Lung (tissue), 16 donors: ENCODE measurements around the gene MBIP. TPM values are rescaled to one million over a fixed set of nuclear protein-coding genes. Genes with fewer than 3 reads are reported as not detected.

ENCODE experiments used
- ATAC-seq: fragments of 200-7000 bp; cut with Tn5 transposase; one replicate; pipeline ENCODE4 v1.9.1; 2020; ENCODE audit warnings: moderate number of reproducible peaks; ENCODE audit not compliant: insufficient read depth, low FRiP score
- DNase-seq, 3 donors: peaks; one replicate each; pipeline ENCODE4 v3.0.0-alpha.2; 2013 to 2017
- H3K27ac ChIP-seq, 2 donors: one replicate each; pipeline ENCODE4 v1.5.1; 2013; ENCODE audit warnings: mild to moderate bottlenecking in 2 of 2, moderate library complexity in 2 of 2, control low read depth in 1 of 2, inconsistent platforms in 1 of 2, low read depth in 1 of 2, low read length in 1 of 2
- H3K27me3 ChIP-seq, 3 donors: one replicate each; pipeline ENCODE4 v1.5.1; 2013; ENCODE audit warnings: low read length in 2 of 3; ENCODE audit not compliant: control insufficient read depth in 3 of 3, insufficient read depth in 3 of 3
- H3K36me3 ChIP-seq, 4 donors: one replicate each; pipeline ENCODE4 v1.5.1; 2013; ENCODE audit warnings: low read length in 4 of 4, mild to moderate bottlenecking in 1 of 4, moderate library complexity in 1 of 4; ENCODE audit not compliant: control insufficient read depth in 4 of 4, insufficient read depth in 4 of 4
- H3K4me1 ChIP-seq, 5 donors: one replicate each; pipeline ENCODE4 v1.5.1; 2013; ENCODE audit warnings: low read length in 5 of 5, mild to moderate bottlenecking in 2 of 5, moderate library complexity in 1 of 5; ENCODE audit not compliant: control insufficient read depth in 5 of 5, insufficient read depth in 5 of 5
- H3K4me3 ChIP-seq: one replicate; pipeline ENCODE4 v1.5.1; 2013; ENCODE audit warnings: mild to moderate bottlenecking, control low read depth, moderate library complexity
- H3K9ac ChIP-seq, 2 donors: one replicate each; pipeline ENCODE4 v1.5.1; 2013; ENCODE audit warnings: low read length in 2 of 2, control low read depth in 1 of 2; ENCODE audit not compliant: insufficient read depth in 1 of 2
- H3K9me3 ChIP-seq, 4 donors: one replicate each; pipeline ENCODE4 v1.5.1; 2013; ENCODE audit warnings: low read length in 3 of 4, mild to moderate bottlenecking in 1 of 4, moderate library complexity in 1 of 4; ENCODE audit not compliant: control insufficient read depth in 4 of 4, insufficient read depth in 3 of 4
- WGBS, 2 donors: extraction: QIAGEN DNeasy Blood & Tissue Kit; methylation state at CpG; one replicate each; pipeline ENCODE4 v1.1.7; 2013; 5-methylcytosine and 5-hydroxymethylcytosine counted together
- long read RNA-seq, 5 donors: transcript quantifications; one replicate each; lab custom pipeline, GENCODE V29; 2026
- polyA plus RNA-seq, 2 donors: library from polyadenylated mRNA; stranded (reverse); fragments of 200-250 nt; gene quantifications; one replicate each; pipeline ENCODE4 v1.2.1, GENCODE V29; 2013
- total RNA-seq, 2 donors: library from RNA; depleted of rRNA in 1 of 2; stranded (reverse); fragments of >200 nt in 1 of 2; gene quantifications; one replicate each; pipeline ENCODE4 v1.2.1, GENCODE V29; 2014 to 2021
- TF ChIP-seq, protein P1 (sequence below): IDR thresholded peaks from 2 replicates; pipeline ENCODE4 v1.5.1; 2012; ENCODE audit warnings: mild to moderate bottlenecking; ENCODE audit errors: control extremely low read depth, extremely low read depth
- donor health status: control.
- donor health status: control.
- donor health status: Bipolar disorder and iron deficiency.
- donor health status: healthy.
- donor health status: DM: yes; HTN: yes; CAD: no.

MBIP gene, protein sequence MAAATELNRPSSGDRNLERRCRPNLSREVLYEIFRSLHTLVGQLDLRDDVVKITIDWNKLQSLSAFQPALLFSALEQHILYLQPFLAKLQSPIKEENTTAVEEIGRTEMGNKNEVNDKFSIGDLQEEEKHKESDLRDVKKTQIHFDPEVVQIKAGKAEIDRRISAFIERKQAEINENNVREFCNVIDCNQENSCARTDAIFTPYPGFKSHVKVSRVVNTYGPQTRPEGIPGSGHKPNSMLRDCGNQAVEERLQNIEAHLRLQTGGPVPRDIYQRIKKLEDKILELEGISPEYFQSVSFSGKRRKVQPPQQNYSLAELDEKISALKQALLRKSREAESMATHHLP
- 100 to 1,000 TPM in 1 of 2 donors, 10 to 100 TPM in 1; 80.4 to 484 TPM for total RNA-seq
- 10 to 100 TPM; 32.5 to 88.2 TPM for polyA plus RNA-seq
- long read RNA-seq, donor 1, transcript MBIP-203 (9 exons, 1,648 nt) = major isoform, 35 of 46 reads
- long read RNA-seq, donor 1, partial matches to known transcripts = 0 of 46 reads
- long read RNA-seq, donor 1, other reads (novel, unspliced or antisense) = 0 of 46 reads
- long read RNA-seq, donor 2, transcript MBIP-203 (9 exons, 1,648 nt) = major isoform, 12 of 15 reads
- long read RNA-seq, donor 2, partial matches to known transcripts = 0 of 15 reads
- long read RNA-seq, donor 2, other reads (novel, unspliced or antisense) = 0 of 15 reads
- long read RNA-seq, donor 3, transcript MBIP-206 (2 exons, 310 nt) = minor isoform, 5 of 34 reads
- long read RNA-seq, donor 3, transcript MBIP-203 (9 exons, 1,648 nt) = major isoform, 21 of 34 reads
- long read RNA-seq, donor 3, partial matches to known transcripts = 0 of 34 reads
- long read RNA-seq, donor 3, other reads (novel, unspliced or antisense) = 0 of 34 reads
- long read RNA-seq, donor 4, partial matches to known transcripts = 0 of 6 reads
- long read RNA-seq, donor 4, other reads (novel, unspliced or antisense) = 0 of 6 reads
- long read RNA-seq, donor 5, transcript MBIP-206 (2 exons, 310 nt) = minor isoform, 5 of 92 reads
- long read RNA-seq, donor 5, transcript MBIP-203 (9 exons, 1,648 nt) = major isoform, 50 of 92 reads
- long read RNA-seq, donor 5, partial matches to known transcripts = 27 of 92 reads
- long read RNA-seq, donor 5, other reads (novel, unspliced or antisense) = 0 of 92 reads

DNA sequence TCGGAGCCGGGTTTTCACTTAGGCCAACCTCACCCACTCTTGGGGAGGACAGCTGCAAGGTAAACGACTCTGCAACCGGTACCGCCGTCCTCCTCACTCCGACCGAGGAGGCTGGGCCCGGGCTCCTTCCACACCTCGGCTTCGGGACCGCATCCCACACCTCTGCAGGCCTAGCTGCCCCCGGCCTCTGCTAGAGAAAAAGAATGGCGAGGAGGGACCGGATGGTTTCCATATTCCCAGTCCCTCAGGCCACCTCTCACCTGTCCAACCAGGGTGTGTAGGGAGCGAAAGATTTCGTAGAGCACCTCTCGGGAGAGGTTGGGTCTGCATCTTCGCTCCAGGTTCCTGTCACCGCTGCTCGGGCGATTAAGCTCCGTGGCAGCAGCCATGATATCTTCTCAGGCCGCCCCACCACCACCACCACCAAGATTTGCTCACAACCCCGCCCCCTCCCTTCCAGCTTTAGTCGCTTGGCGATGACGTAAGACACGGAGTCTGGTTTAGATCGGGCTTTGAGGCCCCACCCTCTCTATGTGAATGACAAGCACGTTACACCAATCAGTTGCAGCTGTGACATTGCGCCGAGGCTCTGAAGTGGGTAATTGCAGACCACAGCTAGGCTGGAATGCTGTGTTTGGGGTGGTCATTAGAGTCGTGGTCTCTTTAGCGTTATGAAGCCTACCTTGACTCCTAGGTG lies at the start of gene MBIP:
MBIP (minus strand) TSS at position 438 of the 697 bp plus-strand sequence; CDS start at position 389, 49 bp downstream.
- H3K36me3 ChIP-seq = no peaks in the 10 kb centered on the region
- DNase-seq (peak; percentile 97 to 99 (median 99)), ATAC-seq (peak; percentile 99)
- peaks cover 0 to 20% (median 0%) of the 10 kb centered on the region in 5 donors for H3K4me1 ChIP-seq
- 0% methylated on average over 35 of the region's 35 CpGs for WGBS, 2 donors
- peak within 1 kb of the TSS; percentile 89 to 91 for H3K9ac ChIP-seq
- no peaks in the 10 kb centered on the region for H3K9me3 ChIP-seq
- no peaks in the 10 kb centered on the region for H3K27me3 ChIP-seq
- TF ChIP-seq, protein P1, sequence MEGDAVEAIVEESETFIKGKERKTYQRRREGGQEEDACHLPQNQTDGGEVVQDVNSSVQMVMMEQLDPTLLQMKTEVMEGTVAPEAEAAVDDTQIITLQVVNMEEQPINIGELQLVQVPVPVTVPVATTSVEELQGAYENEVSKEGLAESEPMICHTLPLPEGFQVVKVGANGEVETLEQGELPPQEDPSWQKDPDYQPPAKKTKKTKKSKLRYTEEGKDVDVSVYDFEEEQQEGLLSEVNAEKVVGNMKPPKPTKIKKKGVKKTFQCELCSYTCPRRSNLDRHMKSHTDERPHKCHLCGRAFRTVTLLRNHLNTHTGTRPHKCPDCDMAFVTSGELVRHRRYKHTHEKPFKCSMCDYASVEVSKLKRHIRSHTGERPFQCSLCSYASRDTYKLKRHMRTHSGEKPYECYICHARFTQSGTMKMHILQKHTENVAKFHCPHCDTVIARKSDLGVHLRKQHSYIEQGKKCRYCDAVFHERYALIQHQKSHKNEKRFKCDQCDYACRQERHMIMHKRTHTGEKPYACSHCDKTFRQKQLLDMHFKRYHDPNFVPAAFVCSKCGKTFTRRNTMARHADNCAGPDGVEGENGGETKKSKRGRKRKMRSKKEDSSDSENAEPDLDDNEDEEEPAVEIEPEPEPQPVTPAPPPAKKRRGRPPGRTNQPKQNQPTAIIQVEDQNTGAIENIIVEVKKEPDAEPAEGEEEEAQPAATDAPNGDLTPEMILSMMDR = no peak
- H3K4me3 ChIP-seq = peak within 1 kb of the TSS; percentile 89
- peak within 1 kb of the TSS; percentile 53 to 93 for H3K27ac ChIP-seq

DNA sequence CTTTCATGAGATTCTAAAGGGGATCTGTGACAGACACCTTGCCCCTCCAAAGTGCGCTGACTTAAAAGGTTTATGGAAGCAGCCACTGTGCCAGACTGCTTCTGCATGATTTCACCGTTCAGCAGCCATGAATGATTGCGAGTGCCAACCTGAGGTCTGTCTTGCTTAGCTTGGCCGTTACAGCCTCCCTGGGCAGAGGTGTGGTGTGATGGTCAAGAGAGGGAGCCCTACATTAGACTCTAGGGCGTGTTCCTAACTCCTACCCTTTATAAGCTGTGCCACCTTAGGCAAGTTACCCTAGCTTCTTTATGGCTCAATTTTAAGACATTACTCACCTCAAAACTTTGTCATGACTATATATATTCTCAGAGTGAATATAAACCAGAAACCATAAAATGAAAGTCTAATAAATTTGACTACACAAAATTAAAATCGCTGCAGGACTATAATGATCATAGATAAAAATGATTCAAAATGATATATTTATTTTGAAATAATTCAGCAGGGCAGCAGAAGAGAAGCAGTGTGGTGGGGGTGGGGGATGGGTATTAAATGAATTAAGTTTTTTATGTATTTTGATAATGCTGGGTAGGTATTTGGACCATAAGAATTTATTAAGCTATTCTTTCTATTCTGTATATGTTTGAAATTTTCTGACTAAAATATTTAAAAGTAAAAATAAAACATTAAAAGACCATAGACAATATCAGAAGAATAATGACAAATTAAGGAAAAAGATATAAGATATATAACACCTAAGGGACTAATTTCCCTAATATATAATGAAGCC lies 47.7 kb upstream of the MBIP start:
- H3K27me3 ChIP-seq = no peaks in the 10 kb centered on the region
- DNase-seq (no peak), ATAC-seq (no peak)
- no peak overlapping the region for H3K27ac ChIP-seq
- no peak overlapping the region for H3K9ac ChIP-seq
- no peak overlapping the region for H3K4me3 ChIP-seq
- TF ChIP-seq, protein P1 = no peak
- peaks cover 0 to 6% (median 0%) of the 10 kb centered on the region in 5 donors for H3K4me1 ChIP-seq
- H3K36me3 ChIP-seq = no peaks in the 10 kb centered on the region
- H3K9me3 ChIP-seq = no peaks in the 10 kb centered on the region
- WGBS, 2 donors = 80 to 83% methylated on average over 6 of the region's 6 CpGs

DNA sequence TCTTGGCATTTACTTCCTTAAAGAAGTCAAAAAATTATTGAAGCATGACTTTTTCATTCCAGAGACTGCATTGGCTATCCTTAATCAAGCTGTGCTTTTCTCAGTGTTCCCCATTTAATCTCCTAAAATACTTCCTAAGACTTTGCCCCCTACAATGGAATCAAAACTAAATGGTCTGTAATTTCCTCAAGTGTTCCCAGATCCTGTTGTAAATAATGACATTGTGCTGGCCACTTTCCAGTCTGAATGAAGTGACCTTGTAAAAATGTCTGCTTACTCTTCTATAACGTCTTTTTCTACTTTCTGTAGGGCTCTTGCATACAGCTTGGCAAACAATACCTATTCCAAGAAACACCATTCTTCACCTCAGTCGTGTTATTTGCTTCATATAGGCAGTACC lies 45.3 kb upstream of the MBIP start:
- Histone ChIP-seq H3K27me3 (no peaks in the 10 kb centered on the region), H3K4me1 (peaks cover 0 to 6% (median 0%) of the 10 kb centered on the region in 5 donors), H3K36me3 (no peaks in the 10 kb centered on the region), H3K9me3 (no peaks in the 10 kb centered on the region), H3K9ac (no peak overlapping the region), H3K4me3 (no peak overlapping the region), H3K27ac (no peak overlapping the region)
- ATAC-seq = no peak
- DNase-seq = peak in 2 of 3 donors; percentile 31 to 52
- 38 to 48% methylated on average over 2 of the region's 2 CpGs for WGBS, 2 donors
- TF ChIP-seq, protein P1 = no peak
